ENCODE data around the gene ZNF609. TPM values are rescaled to one million over a fixed set of nuclear protein-coding genes. Genes with fewer than 3 reads are reported as not detected.

ZNF609 gene
- total and polyA plus RNA-seq, 3 donors from 2014 or later, result 48.7 to 75.8 (median 60.5) TPM

GRCh38 chr15:64690578-64691296 lies 230.4 kb downstream of the ZNF609 start:
- intact Hi-C loops (cut with DNase I; ENCODE audit: low total_unique reads), result no loop called here
- WGBS, 2 donors, result 30 to 54% methylated on average over 6 of the region's 6 CpGs
- Histone ChIP-seq H3K9me3 (no peaks in the 10 kb centered on the region), H3K36me3 (ENCODE audit: low read depth, missing control alignments) (no peaks in the 10 kb centered on the region), H3K27ac (peak overlapping the region; percentile 1 to 81), H3K4me3 (no peak overlapping the region), H3K27me3 (no peaks in the 10 kb centered on the region), H3K4me1 (peaks cover 82% of the 10 kb centered on the region)
- DNase-seq, result no peak
- TF ChIP-seq POLR2A (IDR thresholded peaks at IDR 0.05), result no peak
- peak in 1 of 3 experiments; percentile 16 for TF ChIP-seq CTCF (IDR thresholded peaks at IDR 0.05)

- Histone ChIP-seq H3K27me3 (no peaks in the 10 kb centered on the region), H3K4me1 (peaks cover 92% of the 10 kb centered on the region), H3K36me3 (ENCODE audit: low read depth, missing control alignments) (no peaks in the 10 kb centered on the region), H3K4me3 (no peak overlapping the region), H3K27ac (peak overlapping the region; percentile 73 to 81), H3K9me3 (no peaks in the 10 kb centered on the region)
- intact Hi-C loops (cut with DNase I; ENCODE audit: low total_unique reads), result no loop called here
- 55 to 68% methylated on average over 9 of the region's 9 CpGs for WGBS, 2 donors
- TF ChIP-seq POLR2A (IDR thresholded peaks at IDR 0.05), result no peak
- no peak for TF ChIP-seq CTCF (IDR thresholded peaks at IDR 0.05)
- DNase-seq, result no peak
These were observed 231.7 kb downstream of the ZNF609 start for GRCh38 chr15:64691896-64692565.

GRCh38 chr15:64693134-64693533 lies 232.8 kb downstream of the ZNF609 start:
- Histone ChIP-seq H3K36me3 (ENCODE audit: low read depth, missing control alignments) (no peaks in the 10 kb centered on the region), H3K4me1 (peaks cover 87% of the 10 kb centered on the region)
- 38 to 48% methylated on average over 5 of the region's 5 CpGs for WGBS, 2 donors

GRCh38 chr15:64694816-64695215 lies 234.4 kb downstream of the ZNF609 start:
- H3K9me3 ChIP-seq, result no peaks in the 10 kb centered on the region
- H3K4me1 ChIP-seq, result peaks cover 94% of the 10 kb centered on the region
- TF ChIP-seq POLR2A (IDR thresholded peaks at IDR 0.05) (no peak), CTCF (IDR thresholded peaks at IDR 0.05) (no peak)
- no peaks in the 10 kb centered on the region for H3K27me3 ChIP-seq
- no peak for DNase-seq
- no peak overlapping the region for H3K4me3 ChIP-seq
- H3K36me3 ChIP-seq (ENCODE audit: low read depth, missing control alignments), result no peaks in the 10 kb centered on the region
- peak overlapping the region; percentile 57 to 75 for H3K27ac ChIP-seq
- 42 to 78% methylated on average over 2 of the region's 2 CpGs for WGBS, 2 donors
- intact Hi-C loops (cut with DNase I; ENCODE audit: low total_unique reads), result no loop called here

More at GRCh38 chr15:64693134-64693533, 232.8 kb downstream of the ZNF609 start:
- no peak overlapping the region for H3K4me3 ChIP-seq
- intact Hi-C loops (cut with DNase I; ENCODE audit: low total_unique reads), result no loop called here
- TF ChIP-seq CTCF (IDR thresholded peaks at IDR 0.05) (no peak), POLR2A (IDR thresholded peaks at IDR 0.05) (no peak)
- no peaks in the 10 kb centered on the region for H3K27me3 ChIP-seq
- DNase-seq, result peak; percentile 55
- H3K9me3 ChIP-seq, result no peaks in the 10 kb centered on the region
- H3K27ac ChIP-seq, result peak overlapping the region; percentile 73 to 75
